H1 (cell line): Measurements from ENCODE around the gene ZNF683. TPM values are rescaled to one million over a fixed set of nuclear protein-coding genes. Genes with fewer than 3 reads are reported as not detected.

Experiments
- CTCF ChIA-PET: fragments of 300-600 bp; sonication (Branson Sonifier 250); formaldehyde crosslinking; loops from one replicate; lab custom pipeline; 2021; ENCODE audit not compliant: partially characterized antibody; lab: Charles Lee
- POLR2A ChIA-PET: fragments of 300-600 bp; sonication (Branson Sonifier 250); formaldehyde crosslinking; loops from one replicate; lab custom pipeline; 2021; ENCODE audit warnings: inconsistent platforms; ENCODE audit not compliant: partially characterized antibody; lab: Charles Lee
- DNase-seq, 2 experiments: peaks; one replicate each; pipeline versions ENCODE4 v3.0.0 to v3.0.0-alpha.2; 2010 to 2022; ENCODE audit warnings: low spot score in 2 of 2, low read depth in 1 of 2, mixed read lengths in 1 of 2
- FAIRE-seq: peaks from 2 replicates; lab custom pipeline; 2011; peaks lifted over from hg19 to GRCh38; lab: Jason Lieb, UNC
- H2AFZ ChIP-seq: 2 replicates; pipeline ENCODE4 v1.8.1; 2012; ENCODE audit warnings: low read length, inconsistent platforms
- H2AK5ac ChIP-seq: 2 replicates; pipeline ENCODE4 v1.6.1; 2013; ENCODE audit warnings: low read depth, low read length
- H2BK120ac ChIP-seq: replicated peaks from 2 replicates; pipeline ENCODE3; 2013; ENCODE audit warnings: low read depth, low read length, inconsistent platforms
- H2BK12ac ChIP-seq: 2 replicates; pipeline ENCODE4 v1.6.1; 2013; ENCODE audit warnings: low read depth, low read length
- H2BK15ac ChIP-seq: 2 replicates; pipeline ENCODE4 v1.6.1; 2013; ENCODE audit warnings: low read length
- H2BK20ac ChIP-seq: 2 replicates; pipeline ENCODE4 v1.6.1; 2013; ENCODE audit warnings: low read length
- H2BK5ac ChIP-seq: 2 replicates; pipeline ENCODE4 v1.6.1; 2013; ENCODE audit warnings: low read depth, low read length
- H3K14ac ChIP-seq: 2 replicates; pipeline ENCODE4 v1.6.1; 2013; ENCODE audit warnings: inconsistent platforms; ENCODE audit not compliant: insufficient read length
- H3K18ac ChIP-seq: 2 replicates; pipeline ENCODE4 v1.6.1; 2013; ENCODE audit warnings: low read length; ENCODE audit errors: extremely low read depth
- H3K23ac ChIP-seq: 2 replicates; pipeline ENCODE4 v1.6.1; 2013; ENCODE audit warnings: inconsistent platforms; ENCODE audit not compliant: insufficient read length
- H3K23me2 ChIP-seq: 2 replicates; pipeline ENCODE4 v1.6.1; 2013; ENCODE audit warnings: low read depth, low read length
- H3K27ac ChIP-seq: 2 replicates; pipeline ENCODE4 v1.6.1; 2011; ENCODE audit warnings: low read depth, low read length, inconsistent platforms
- H3K27me3 ChIP-seq, 4 experiments: replicated peaks in 1 of 4; 1 replicate in 1 of 4; 2 replicates in 3 of 4; pipeline versions ENCODE4 v1.6.1 to v1.8.1; 2011 to 2013; ENCODE audit warnings: low read length in 3 of 4, mild to moderate bottlenecking in 3 of 4, inconsistent platforms in 2 of 4, mixed read lengths in 2 of 4, moderate library complexity in 1 of 4; ENCODE audit not compliant: control insufficient read depth in 3 of 4, insufficient read depth in 3 of 4; ENCODE audit errors: extremely low read depth in 1 of 4
- H3K36me3 ChIP-seq, 4 experiments: 2 replicates each; pipeline versions ENCODE4 v1.6.1 to v1.8.1; 2011 to 2013; ENCODE audit warnings: mild to moderate bottlenecking in 4 of 4, low read length in 3 of 4, moderate library complexity in 2 of 4, control low read depth in 1 of 4, inconsistent platforms in 1 of 4; ENCODE audit not compliant: insufficient read depth in 4 of 4, control insufficient read depth in 2 of 4
- H3K4ac ChIP-seq: replicated peaks from 2 replicates; pipeline ENCODE3; 2013; ENCODE audit warnings: low read length, low read depth, mixed read lengths, inconsistent platforms; ENCODE audit not compliant: insufficient read length
- H3K4me1 ChIP-seq, 4 experiments: replicated peaks in 1 of 4; 1 replicate in 1 of 4; 2 replicates in 3 of 4; pipeline versions ENCODE4 v1.6.1 to v1.8.1; 2011 to 2013; ENCODE audit warnings: low read length in 3 of 4, inconsistent platforms in 2 of 4, mixed read lengths in 1 of 4; ENCODE audit not compliant: insufficient read depth in 4 of 4, control insufficient read depth in 3 of 4
- H3K4me2 ChIP-seq, 2 experiments: 2 replicates each; pipeline versions ENCODE4 v1.6.1 to v1.8.1; 2011 to 2013; ENCODE audit warnings: low read depth in 2 of 2, low read length in 2 of 2, control low read depth in 1 of 2, inconsistent platforms in 1 of 2, mild to moderate bottlenecking in 1 of 2; ENCODE audit not compliant: insufficient read depth in 1 of 2
- H3K4me3 ChIP-seq, 4 experiments: fragments of 200-600, 300-600 bp in 1 of 4; sonication (generic), shearing (Covaris generic), sonication (Bioruptor Twin) in 1 of 4; 2 replicates each; pipeline versions ENCODE4 v1.5.1 to v1.8.1; 2011 to 2016; ENCODE audit warnings: low read length in 4 of 4, low read depth in 3 of 4, control low read depth in 2 of 4, inconsistent platforms in 2 of 4, mild to moderate bottlenecking in 2 of 4, mixed read lengths in 1 of 4, moderate library complexity in 1 of 4; ENCODE audit not compliant: insufficient read depth in 2 of 4; ENCODE audit errors: extremely low read depth in 1 of 4
- H3K56ac ChIP-seq: replicated peaks from 2 replicates; pipeline ENCODE3; 2013; ENCODE audit warnings: low read depth, mild to moderate bottlenecking, mixed read lengths, low read length, inconsistent platforms; ENCODE audit not compliant: insufficient read length
- H3K79me1 ChIP-seq: 2 replicates; pipeline ENCODE4 v1.6.1; 2013; ENCODE audit warnings: low read depth, low read length, control low read depth
- H3K79me2 ChIP-seq, 2 experiments: 2 replicates each; pipeline versions ENCODE4 v1.6.1 to v1.8.1; 2012 to 2013; ENCODE audit warnings: low read length in 2 of 2, mild to moderate bottlenecking in 2 of 2, inconsistent platforms in 1 of 2; ENCODE audit not compliant: insufficient read depth in 2 of 2, control insufficient read depth in 1 of 2
- H3K9ac ChIP-seq, 4 experiments: replicated peaks in 1 of 4; 1 replicate in 1 of 4; 2 replicates in 3 of 4; pipeline versions ENCODE4 v1.6.1 to v1.8.1; 2011 to 2013; ENCODE audit warnings: low read depth in 3 of 4, low read length in 3 of 4, control low read depth in 2 of 4, mild to moderate bottlenecking in 2 of 4, moderate library complexity in 2 of 4, inconsistent platforms in 1 of 4; ENCODE audit errors: extremely low read depth in 1 of 4
- H3K9me3 ChIP-seq, 2 experiments: 2 replicates each; pipeline versions ENCODE4 v1.6.1 to v1.8.1; 2012 to 2013; ENCODE audit warnings: mild to moderate bottlenecking in 2 of 2, moderate library complexity in 2 of 2, control low read depth in 1 of 2, inconsistent platforms in 1 of 2, low read depth in 1 of 2, low read length in 1 of 2, mixed read lengths in 1 of 2; ENCODE audit not compliant: insufficient read depth in 2 of 2
- H4K20me1 ChIP-seq, 2 experiments: replicated peaks in 1 of 2; 2 replicates each; pipeline versions ENCODE3 to v1.8.1; 2011 to 2013; ENCODE audit warnings: inconsistent platforms in 2 of 2, low read length in 2 of 2, mild to moderate bottlenecking in 1 of 2; ENCODE audit not compliant: insufficient read depth in 2 of 2, control insufficient read depth in 1 of 2
- H4K5ac ChIP-seq: 2 replicates; pipeline ENCODE4 v1.6.1; 2013; ENCODE audit warnings: low read length, low read depth, mixed read lengths, inconsistent platforms; ENCODE audit not compliant: insufficient read length
- H4K8ac ChIP-seq: 2 replicates; pipeline ENCODE4 v1.8.0; 2013; ENCODE audit warnings: mild to moderate bottlenecking, moderate library complexity, low read length, inconsistent platforms; ENCODE audit not compliant: insufficient read depth; ENCODE audit errors: extremely low read depth
- H4K91ac ChIP-seq: replicated peaks from 2 replicates; pipeline ENCODE3; 2013; ENCODE audit warnings: low read length, mixed read lengths, inconsistent platforms; ENCODE audit not compliant: insufficient read length
- CHD2 ChIP-seq: IDR thresholded peaks from 2 replicates; pipeline ENCODE4 v1.6.1; 2012; ENCODE audit warnings: low read length, improper control_type of control experiment
- EGR1 ChIP-seq: IDR thresholded peaks from 2 replicates; pipeline ENCODE4 v1.6.1; 2011; ENCODE audit warnings: low read depth, low read length, borderline replicate concordance
- WGBS, 2 experiments: shearing (Covaris generic) in 1 of 2; methylation state at CpG; one replicate each; pipeline versions ENCODE4 v1.1.6 to v1.1.7; 2013 to 2015; ENCODE audit warnings: low lambda C conversion rate in 2 of 2, mixed read lengths in 2 of 2, inconsistent platforms in 1 of 2, low coverage in 1 of 2, missing lambda C conversion rate in 1 of 2; ENCODE audit not compliant: insufficient replicate concordance in 2 of 2, insufficient coverage in 1 of 2, insufficient read length in 1 of 2; ENCODE audit errors: extremely low coverage in 1 of 2, missing lambda C conversion rate in 1 of 2; 5-methylcytosine and 5-hydroxymethylcytosine counted together
- polyA plus RNA-seq, 7 experiments: library from polyadenylated mRNA; depleted of rRNA in 3 of 7; stranded (reverse) in 5 of 7; unstranded in 2 of 7; fragments of >200 nt in 5 of 7; fragments of 200-250 nt in 2 of 7; gene quantifications; 1 replicate in 5 of 7; 2 replicates in 1 of 7; 4 replicates in 1 of 7; pipeline versions ENCODE4 v1.2.1 to v1.2.3, GENCODE V29; 2011 to 2013; ENCODE audit warnings: missing spikeins in 2 of 7, mixed read lengths in 2 of 7
- total RNA-seq: library from RNA; stranded (reverse); fragmentation: NEBNext Ultra II Directional; extraction: Animal tissue kit (Norgen Biotek cat#: 25700); gene quantifications from 2 replicates; pipeline ENCODE4 v1.2.1, GENCODE V29; 2021

The ZNF683 gene
- total and polyA plus RNA-seq, 2 of the 8 experiments (the other 6 are each of a cell fraction or from before 2014, with no cell fraction given): not detected

DNA sequence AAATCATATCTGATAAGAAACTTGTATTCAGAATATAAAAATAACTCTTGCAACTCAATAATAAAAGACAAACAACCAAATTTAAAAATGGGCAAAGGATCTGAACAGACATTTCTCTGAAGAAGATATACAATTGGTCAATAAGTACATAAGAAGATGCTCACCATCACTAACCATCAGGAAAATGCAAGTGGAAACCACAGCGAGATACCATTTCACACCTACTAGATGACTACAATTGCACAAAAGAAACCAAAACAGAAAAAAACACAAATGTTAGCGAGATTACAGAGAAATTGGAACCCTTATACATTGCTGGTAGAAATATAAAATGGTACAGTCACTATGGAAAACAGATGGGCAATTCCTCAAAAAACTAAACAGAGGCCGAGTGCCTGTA lies 11.5 kb upstream of the ZNF683 start:
- WGBS, 2 experiments: 95% methylated on average over 3 of the region's 3 CpGs; no CpG with 5 or more reads in 1 of the 2 experiments
- Histone ChIP-seq H3K27ac (no peak overlapping the region), H2AFZ (0 out of 2 replicates have a peak overlapping the region, but pooled peaks have one; percentile 5), H3K4me2 (no peak overlapping the region), H3K79me1 (no peaks in the 10 kb centered on the region; the same call in 1 of the 2 replicates), H3K4me1 (no peaks in the 10 kb centered on the region), H3K4ac (no peak overlapping the region), H3K79me2 (no peaks in the 10 kb centered on the region), H4K5ac (no peak overlapping the region), H2BK20ac (no peak overlapping the region), H4K20me1 (no peaks in the 10 kb centered on the region), H3K18ac (no peak overlapping the region), H4K91ac (no peak overlapping the region), H2BK15ac (no peak overlapping the region), H3K23ac (no peak overlapping the region), H2BK120ac (no peak overlapping the region), H3K27me3 (no peaks in the 10 kb centered on the region), H3K9me3 (no peaks in the 10 kb centered on the region), H3K9ac (no peak overlapping the region), H2AK5ac (no peak overlapping the region), H3K14ac (no peak overlapping the region), H3K4me3 (no peak overlapping the region), H2BK12ac (no peak overlapping the region), H4K8ac (no peak overlapping the region), H3K36me3 (no peaks in the 10 kb centered on the region), H3K23me2 (no peaks in the 10 kb centered on the region), H2BK5ac (no peak overlapping the region), H3K56ac (no peak overlapping the region)
- TF ChIP-seq CHD2 (no peak), EGR1 (no peak)
- FAIRE-seq (no peak), DNase-seq (no peak)
- POLR2A ChIA-PET: interaction anchor here (1.0 to 1.9 kb wide), 3 partner anchors 27 to 65 kb away, joined by 3 to 6 read pairs (median 4); partner anchors contain the start of gene LIN28A
- CTCF ChIA-PET: no interaction called here
